Epidermal melanocyte (primary cell): ENCODE data around the gene PLOD3.
"Not testable (repeated sequence)": the region's sequence is repeated elsewhere in the genome, so short reads cannot be mapped to it uniquely, and the experiment has no call there.

ENCODE experiments used
- DNase-seq: peaks from one replicate; pipeline ENCODE4 v3.0.0; 2011; ENCODE audit warnings: low spot score; ENCODE audit not compliant: insufficient read length

The PLOD3 gene

GRCh38 chr7:101217388-101218235 is at the start of gene PLOD3, which contains the start of gene ZNHIT1:
Gene PLOD3 (minus strand): TSS chr7:101217581. CDS start chr7:101217274, 307 bp downstream.
Gene ZNHIT1 (plus strand): TSS chr7:101218165. CDS start chr7:101218196, 31 bp downstream.
- DNase-seq, result peak; percentile 100

- DNase-seq, result no peak
Observed at GRCh38 chr7:101265622-101266516, 48.5 kb upstream of the PLOD3 start.

- not testable (repeated sequence) for DNase-seq
Observed at GRCh38 chr7:101264102-101264706, 46.8 kb upstream of the PLOD3 start.

- peak; percentile 28 for DNase-seq
Observed at GRCh38 chr7:101258243-101258731, 40.9 kb upstream of the PLOD3 start.

GRCh38 chr7:101255796-101256195 is 38.4 kb upstream of the PLOD3 start:
- DNase-seq, result no peak

GRCh38 chr7:101253199-101253598 is 35.8 kb upstream of the PLOD3 start:
- not testable (repeated sequence) for DNase-seq

- peak; percentile 94 for DNase-seq
Observed at GRCh38 chr7:101251871-101252659, 34.7 kb upstream of the PLOD3 start.

- DNase-seq, result no peak
Observed at GRCh38 chr7:101250324-101250723, 32.9 kb upstream of the PLOD3 start.

GRCh38 chr7:101248276-101248675 is 30.9 kb upstream of the PLOD3 start:
- DNase-seq, result no peak

GRCh38 chr7:101245147-101245668 is 27.8 kb upstream of the PLOD3 start:
- no peak for DNase-seq

GRCh38 chr7:101244375-101245146 is 27.2 kb upstream of the PLOD3 start, which contains the start of gene FIS1:
Gene FIS1 (minus strand): TSS chr7:101245081. CDS start chr7:101245004, 77 bp downstream.
- peak; percentile 74 for DNase-seq

- DNase-seq, result peak; percentile 71
Observed at GRCh38 chr7:101243646-101244374, 26.4 kb upstream of the PLOD3 start.

- no peak for DNase-seq
Observed at GRCh38 chr7:101241443-101242349, 24.3 kb upstream of the PLOD3 start.

- no peak for DNase-seq
Observed at GRCh38 chr7:101241015-101241363, 23.6 kb upstream of the PLOD3 start.

- no peak for DNase-seq
Observed at GRCh38 chr7:101240226-101241014, 23.0 kb upstream of the PLOD3 start.

- DNase-seq, result no peak
Observed at GRCh38 chr7:101239951-101240220, 22.5 kb upstream of the PLOD3 start.
